ENCODE data around the gene RAB1B. TPM values are rescaled to one million over a fixed set of nuclear protein-coding genes. Genes with fewer than 3 reads are reported as not detected.

RAB1B gene
- total RNA-seq, 4 donors from 2014 or later, result 89.8 to 141 (median 131) TPM

GRCh38 chr11:66284526-66285078 lies 16.2 kb downstream of the RAB1B start:
- no peaks in the 10 kb centered on the region for H3K36me3 ChIP-seq
- H3K4me3 ChIP-seq, result no peak overlapping the region
- DNase-seq, result no peak
- H3K27me3 ChIP-seq, result no peaks in the 10 kb centered on the region
- H3K4me1 ChIP-seq, result peaks cover 17 to 29% (median 21%) of the 10 kb centered on the region in 4 donors
- in situ Hi-C loops (cut with MboI; ENCODE audit: low pct_ligation_motif_present in 1 of 4, low pct_unique_long_range_greater_than_20kb in 1 of 4, low sequenced_read_pairs in 3 of 4), result loop anchor here in 1 of 4 donors (10.0 kb wide), 1 partner anchor 60 kb away; no protein-coding TSS in a partner anchor
- H3K9me3 ChIP-seq, result no peaks in the 10 kb centered on the region
- TF ChIP-seq EP300 (IDR thresholded peaks at IDR 0.05; ENCODE audit: low read depth) (no peak), POLR2AphosphoS5 (IDR thresholded peaks at IDR 0.05) (no peak), POLR2A (IDR thresholded peaks at IDR 0.05) (no peak), CTCF (IDR thresholded peaks at IDR 0.05) (no peak)
- intact Hi-C loops (cut with DNase I; ENCODE audit: low total_unique reads), result loop anchor here (10.0 kb wide), 1 partner anchor 60 kb away; no protein-coding TSS in a partner anchor
- WGBS, 2 donors (ENCODE audit: low coverage in 1 of 2), result 85 to 100% methylated on average over 3 to 16 of the region's 16 CpGs
- H3K27ac ChIP-seq, result no peak overlapping the region

- no peak for DNase-seq
These were observed 17.0 kb downstream of the RAB1B start for GRCh38 chr11:66285250-66285947.

GRCh38 chr11:66286699-66287098 lies 18.3 kb downstream of the RAB1B start:
- WGBS, 2 donors (ENCODE audit: low coverage in 1 of 2), result 90% methylated on average over 5 of the region's 5 CpGs; no CpG with 5 or more reads in 1 of the 2 donors
- TF ChIP-seq POLR2A (IDR thresholded peaks at IDR 0.05), result no peak
- no peak for TF ChIP-seq POLR2AphosphoS5 (IDR thresholded peaks at IDR 0.05)
- TF ChIP-seq CTCF (IDR thresholded peaks at IDR 0.05), result no peak
- TF ChIP-seq EP300 (IDR thresholded peaks at IDR 0.05; ENCODE audit: low read depth), result no peak
- Histone ChIP-seq H3K4me3 (no peak overlapping the region), H3K9me3 (no peaks in the 10 kb centered on the region), H3K27me3 (peaks cover 10% of the 10 kb centered on the region), H3K4me1 (peaks cover 23 to 38% (median 29%) of the 10 kb centered on the region in 4 donors), H3K27ac (no peak overlapping the region), H3K36me3 (no peaks in the 10 kb centered on the region)
- DNase-seq, result no peak
- in situ Hi-C loops (cut with MboI; ENCODE audit: low pct_ligation_motif_present in 1 of 4, low pct_unique_long_range_greater_than_20kb in 1 of 4, low sequenced_read_pairs in 3 of 4) (loop anchor here in 1 of 4 donors (10.0 kb wide), 1 partner anchor 62 kb away; no protein-coding TSS in a partner anchor), intact Hi-C loops (cut with DNase I; ENCODE audit: low total_unique reads) (loop anchor here (10.0 kb wide), 1 partner anchor 62 kb away; no protein-coding TSS in a partner anchor)

More at GRCh38 chr11:66285250-66285947, 17.0 kb downstream of the RAB1B start:
- no peaks in the 10 kb centered on the region for H3K36me3 ChIP-seq
- no peak overlapping the region for H3K27ac ChIP-seq
- peaks cover 23 to 37% (median 27%) of the 10 kb centered on the region in 4 donors for H3K4me1 ChIP-seq
- intact Hi-C loops (cut with DNase I; ENCODE audit: low total_unique reads), result loop anchor here (10.0 kb wide), 1 partner anchor 61 kb away; no protein-coding TSS in a partner anchor
- no peak overlapping the region for H3K4me3 ChIP-seq
- in situ Hi-C loops (cut with MboI; ENCODE audit: low pct_ligation_motif_present in 1 of 4, low pct_unique_long_range_greater_than_20kb in 1 of 4, low sequenced_read_pairs in 3 of 4), result loop anchor here in 1 of 4 donors (10.0 kb wide), 1 partner anchor 61 kb away; no protein-coding TSS in a partner anchor
- 92% methylated on average over 13 of the region's 13 CpGs; no CpG with 5 or more reads in 1 of the 2 donors for WGBS, 2 donors (ENCODE audit: low coverage in 1 of 2)
- H3K9me3 ChIP-seq, result no peaks in the 10 kb centered on the region
- H3K27me3 ChIP-seq, result no peaks in the 10 kb centered on the region
- TF ChIP-seq POLR2A (IDR thresholded peaks at IDR 0.05), result no peak
- no peak for TF ChIP-seq POLR2AphosphoS5 (IDR thresholded peaks at IDR 0.05)
- TF ChIP-seq EP300 (IDR thresholded peaks at IDR 0.05; ENCODE audit: low read depth), result no peak
- no peak for TF ChIP-seq CTCF (IDR thresholded peaks at IDR 0.05)

- no peak for DNase-seq
- in situ Hi-C loops (cut with MboI; ENCODE audit: low pct_ligation_motif_present in 1 of 4, low pct_unique_long_range_greater_than_20kb in 1 of 4, low sequenced_read_pairs in 3 of 4), result loop anchor here in 1 of 4 donors (10.0 kb wide), 1 partner anchor 63 kb away; no protein-coding TSS in a partner anchor
- no peak overlapping the region for H3K4me3 ChIP-seq
These were observed 18.9 kb downstream of the RAB1B start for GRCh38 chr11:66287211-66287888.

More at GRCh38 chr11:66287211-66287888, 18.9 kb downstream of the RAB1B start:
- no peak overlapping the region for H3K27ac ChIP-seq
- 76 to 100% methylated on average over 1 to 10 of the region's 10 CpGs for WGBS, 2 donors (ENCODE audit: low coverage in 1 of 2)
- no peaks in the 10 kb centered on the region for H3K9me3 ChIP-seq
- no peaks in the 10 kb centered on the region for H3K36me3 ChIP-seq
- peaks cover 24 to 41% (median 33%) of the 10 kb centered on the region in 4 donors for H3K4me1 ChIP-seq
- H3K27me3 ChIP-seq, result peaks cover 16% of the 10 kb centered on the region
- TF ChIP-seq POLR2AphosphoS5 (IDR thresholded peaks at IDR 0.05) (no peak), CTCF (IDR thresholded peaks at IDR 0.05) (no peak), POLR2A (IDR thresholded peaks at IDR 0.05) (no peak), EP300 (IDR thresholded peaks at IDR 0.05; ENCODE audit: low read depth) (no peak)
- intact Hi-C loops (cut with DNase I; ENCODE audit: low total_unique reads), result loop anchor here (10.0 kb wide), 1 partner anchor 63 kb away; no protein-coding TSS in a partner anchor

Measured in transverse colon (tissue), 4 donors.